Measurements from ENCODE around the gene PARVB. TPM values are rescaled to one million over a fixed set of nuclear protein-coding genes. Genes with fewer than 3 reads are reported as not detected.

PARVB gene
- total and polyA plus RNA-seq, 4 experiments from 2014 or later = 3.4 to 17.0 (median 9.8) TPM

DNA sequence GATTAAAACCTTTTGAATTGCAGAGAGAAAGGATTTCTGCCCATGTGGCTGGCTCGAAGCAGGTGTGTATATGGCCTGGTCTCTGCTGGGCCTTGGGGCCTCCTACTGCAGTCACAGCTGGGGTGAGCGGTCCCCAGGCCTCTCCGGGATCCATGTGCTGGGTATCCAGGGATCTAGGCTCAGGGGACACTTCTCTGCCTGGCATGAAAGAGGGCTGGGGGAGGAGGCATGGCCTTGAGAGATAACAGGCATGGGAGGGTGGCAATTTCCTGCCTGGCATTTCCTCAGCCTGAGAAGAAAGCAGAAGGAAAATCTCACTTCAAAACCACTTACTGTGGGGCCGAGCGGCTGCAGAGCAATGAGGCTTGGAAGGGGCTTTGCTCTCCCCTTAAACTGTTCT, 136.3 kb downstream of the PARVB start:
- no peak overlapping the region for H3K4me3 Mint-ChIP-seq
- Histone ChIP-seq H3K4me1 (ENCODE audit: insufficient read depth, low read length) (no peaks in the 10 kb centered on the region), H3K36me3 (ENCODE audit: insufficient read depth, low read length) (no peaks in the 10 kb centered on the region), H3K4me3 (ENCODE audit: low read length in 2 of 2) (no peak overlapping the region), H3K27ac (ENCODE audit: low read depth, low read length) (no peak overlapping the region), H3K27me3 (ENCODE audit: insufficient read depth, low read length) (no peaks in the 10 kb centered on the region), H3K9me3 (ENCODE audit: control insufficient read depth in 1 of 2, low read length in 2 of 2) (no peaks in the 10 kb centered on the region)
- no peak overlapping the region for H3K27ac Mint-ChIP-seq
- ChIA-PET CTCF (ENCODE audit: partially characterized antibody) (no interaction called here), POLR2A (ENCODE audit: partially characterized antibody) (no interaction called here)
- DNase-seq = no peak
- intact Hi-C loops (cut with micrococcal nuclease) = no loop called here
- no peaks in the 10 kb centered on the region for H3K9me3 Mint-ChIP-seq
- peaks cover 0 to 10% of the 10 kb centered on the region in 2 donors for H3K36me3 Mint-ChIP-seq
- H3K27me3 Mint-ChIP-seq = no peaks in the 10 kb centered on the region
- H3K4me1 Mint-ChIP-seq = no peaks in the 10 kb centered on the region

DNA sequence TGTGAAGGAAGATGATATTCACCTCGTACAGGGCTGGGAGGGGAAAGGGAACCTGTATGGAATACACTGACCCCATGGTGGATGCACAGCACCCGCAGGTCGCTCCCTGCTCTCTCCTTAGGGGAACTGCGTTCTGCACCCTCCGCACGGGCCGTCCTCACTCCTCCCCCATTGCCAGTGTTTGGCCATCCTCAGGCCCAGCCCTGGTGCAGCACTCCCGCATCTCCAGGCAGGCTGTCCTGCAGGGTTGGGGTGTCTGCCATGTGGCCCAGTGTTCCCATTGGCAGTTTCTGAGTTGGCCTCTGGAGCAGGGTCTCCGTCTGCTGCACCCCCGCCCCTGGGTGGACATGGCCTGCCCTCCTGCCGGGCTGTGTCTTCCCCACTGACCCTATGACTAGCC, 137.6 kb downstream of the PARVB start:
- DNase-seq = no peak
- H3K27me3 Mint-ChIP-seq = no peaks in the 10 kb centered on the region
- no peak overlapping the region for H3K4me3 ChIP-seq (ENCODE audit: low read length in 2 of 2)
- H3K9me3 Mint-ChIP-seq = no peaks in the 10 kb centered on the region
- H3K4me3 Mint-ChIP-seq = no peak overlapping the region
- ChIA-PET CTCF (ENCODE audit: partially characterized antibody) (no interaction called here), POLR2A (ENCODE audit: partially characterized antibody) (no interaction called here)
- no peaks in the 10 kb centered on the region for H3K9me3 ChIP-seq (ENCODE audit: control insufficient read depth in 1 of 2, low read length in 2 of 2)
- no peak overlapping the region for H3K27ac ChIP-seq (ENCODE audit: low read depth, low read length)
- H3K4me1 ChIP-seq (ENCODE audit: insufficient read depth, low read length) = no peaks in the 10 kb centered on the region
- H3K36me3 Mint-ChIP-seq = peaks cover 0 to 10% of the 10 kb centered on the region in 2 donors
- intact Hi-C loops (cut with micrococcal nuclease) = no loop called here
- no peak overlapping the region for H3K27ac Mint-ChIP-seq
- H3K36me3 ChIP-seq (ENCODE audit: insufficient read depth, low read length) = no peaks in the 10 kb centered on the region
- H3K27me3 ChIP-seq (ENCODE audit: insufficient read depth, low read length) = no peaks in the 10 kb centered on the region
- H3K4me1 Mint-ChIP-seq = no peaks in the 10 kb centered on the region

DNA sequence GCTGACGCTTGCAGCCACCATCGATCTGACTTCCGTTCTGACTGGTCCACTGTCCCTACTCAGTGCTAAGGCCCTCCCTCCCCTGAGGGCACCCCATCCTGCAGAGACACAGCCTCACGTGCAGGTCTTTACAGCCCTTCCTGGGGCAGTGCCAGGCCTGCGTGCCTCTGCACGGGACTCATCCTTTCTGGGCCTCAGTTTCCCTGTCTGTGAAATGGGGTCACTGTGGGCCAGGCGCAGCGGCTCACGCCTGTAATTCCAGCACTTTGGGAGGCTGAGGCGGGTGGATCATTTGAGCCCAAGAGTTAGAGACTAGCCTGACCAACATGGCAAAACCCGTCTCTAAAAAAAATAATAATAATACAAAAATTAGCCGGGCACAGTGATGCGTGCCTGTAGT, 138.9 kb downstream of the PARVB start:
- Histone ChIP-seq H3K4me3 (ENCODE audit: low read length in 2 of 2) (no peak overlapping the region), H3K27ac (ENCODE audit: low read depth, low read length) (no peak overlapping the region), H3K9me3 (ENCODE audit: control insufficient read depth in 1 of 2, low read length in 2 of 2) (no peaks in the 10 kb centered on the region), H3K4me1 (ENCODE audit: insufficient read depth, low read length) (no peaks in the 10 kb centered on the region), H3K27me3 (ENCODE audit: insufficient read depth, low read length) (no peaks in the 10 kb centered on the region), H3K36me3 (ENCODE audit: insufficient read depth, low read length) (no peaks in the 10 kb centered on the region)
- Mint-ChIP-seq H3K4me1 (no peaks in the 10 kb centered on the region), H3K9me3 (no peaks in the 10 kb centered on the region), H3K27ac (no peak overlapping the region), H3K4me3 (no peak overlapping the region), H3K36me3 (peaks cover 0 to 8% of the 10 kb centered on the region in 2 donors), H3K27me3 (no peaks in the 10 kb centered on the region)
- DNase-seq = no peak
- intact Hi-C loops (cut with micrococcal nuclease) = no loop called here
- ChIA-PET POLR2A (ENCODE audit: partially characterized antibody) (no interaction called here), CTCF (ENCODE audit: partially characterized antibody) (no interaction called here)

DNA sequence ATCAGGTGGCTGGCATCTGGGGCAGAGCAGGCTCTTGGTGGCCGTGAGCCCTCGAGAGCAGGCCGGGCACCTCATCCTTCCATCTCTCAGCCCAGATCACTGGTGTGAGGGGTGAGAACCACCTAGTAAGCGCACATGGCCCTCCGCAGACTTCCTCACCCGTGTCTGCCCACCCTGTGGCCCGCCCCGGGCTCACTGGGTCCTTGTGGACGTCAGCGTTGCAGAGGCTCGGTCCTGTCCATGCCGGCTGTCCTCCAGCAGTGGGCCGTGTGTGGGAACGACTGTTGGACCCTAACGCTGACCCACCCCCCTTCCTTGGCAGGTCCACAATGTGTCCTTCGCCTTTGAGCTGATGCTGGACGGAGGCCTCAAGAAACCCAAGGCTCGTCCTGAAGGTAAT, 139.4 kb downstream of the PARVB start:
- ChIA-PET POLR2A (ENCODE audit: partially characterized antibody) (no interaction called here), CTCF (ENCODE audit: partially characterized antibody) (no interaction called here)
- no peak overlapping the region for H3K4me3 Mint-ChIP-seq
- Histone ChIP-seq H3K4me1 (ENCODE audit: insufficient read depth, low read length) (no peaks in the 10 kb centered on the region), H3K36me3 (ENCODE audit: insufficient read depth, low read length) (no peaks in the 10 kb centered on the region), H3K27me3 (ENCODE audit: insufficient read depth, low read length) (no peaks in the 10 kb centered on the region), H3K9me3 (ENCODE audit: control insufficient read depth in 1 of 2, low read length in 2 of 2) (no peaks in the 10 kb centered on the region), H3K27ac (ENCODE audit: low read depth, low read length) (no peak overlapping the region), H3K4me3 (ENCODE audit: low read length in 2 of 2) (no peak overlapping the region)
- H3K27me3 Mint-ChIP-seq = no peaks in the 10 kb centered on the region
- no peaks in the 10 kb centered on the region for H3K4me1 Mint-ChIP-seq
- DNase-seq = no peak
- no peaks in the 10 kb centered on the region for H3K9me3 Mint-ChIP-seq
- intact Hi-C loops (cut with micrococcal nuclease) = no loop called here
- H3K27ac Mint-ChIP-seq = no peak overlapping the region
- H3K36me3 Mint-ChIP-seq = peaks cover 0 to 4% of the 10 kb centered on the region in 2 donors

DNA sequence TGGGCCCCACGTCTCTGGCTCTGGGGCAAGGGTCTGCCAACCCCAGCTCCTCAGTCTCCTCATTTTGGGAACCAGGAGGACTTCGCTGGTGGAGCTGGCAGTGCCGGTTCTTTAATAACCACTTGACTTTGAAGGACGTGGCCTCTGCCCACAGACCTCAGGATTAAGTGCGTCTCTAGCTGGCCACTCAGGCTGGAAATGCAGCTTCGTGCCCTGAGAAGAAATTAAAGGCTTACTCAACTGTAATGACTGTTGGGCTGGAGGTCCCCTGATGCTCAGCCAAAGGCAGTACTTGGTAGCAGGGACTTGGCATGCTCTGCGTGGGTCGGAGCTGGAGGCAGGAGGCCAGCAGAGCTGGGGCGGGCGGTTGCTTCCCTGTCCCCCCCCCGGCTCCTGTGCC, 139.9 kb downstream of the PARVB start:
- H3K27ac Mint-ChIP-seq = no peak overlapping the region
- Histone ChIP-seq H3K4me1 (ENCODE audit: insufficient read depth, low read length) (no peaks in the 10 kb centered on the region), H3K36me3 (ENCODE audit: insufficient read depth, low read length) (no peaks in the 10 kb centered on the region), H3K27ac (ENCODE audit: low read depth, low read length) (no peak overlapping the region), H3K4me3 (ENCODE audit: low read length in 2 of 2) (no peak overlapping the region), H3K27me3 (ENCODE audit: insufficient read depth, low read length) (no peaks in the 10 kb centered on the region), H3K9me3 (ENCODE audit: control insufficient read depth in 1 of 2, low read length in 2 of 2) (no peaks in the 10 kb centered on the region)
- no peaks in the 10 kb centered on the region for H3K4me1 Mint-ChIP-seq
- H3K4me3 Mint-ChIP-seq = no peak overlapping the region
- POLR2A ChIA-PET (ENCODE audit: partially characterized antibody) = no interaction called here
- intact Hi-C loops (cut with micrococcal nuclease) = no loop called here
- CTCF ChIA-PET (ENCODE audit: partially characterized antibody) = no interaction called here
- no peak for DNase-seq
- H3K36me3 Mint-ChIP-seq = peaks cover 0 to 1% of the 10 kb centered on the region in 2 donors
- H3K27me3 Mint-ChIP-seq = no peaks in the 10 kb centered on the region
- no peaks in the 10 kb centered on the region for H3K9me3 Mint-ChIP-seq

DNA sequence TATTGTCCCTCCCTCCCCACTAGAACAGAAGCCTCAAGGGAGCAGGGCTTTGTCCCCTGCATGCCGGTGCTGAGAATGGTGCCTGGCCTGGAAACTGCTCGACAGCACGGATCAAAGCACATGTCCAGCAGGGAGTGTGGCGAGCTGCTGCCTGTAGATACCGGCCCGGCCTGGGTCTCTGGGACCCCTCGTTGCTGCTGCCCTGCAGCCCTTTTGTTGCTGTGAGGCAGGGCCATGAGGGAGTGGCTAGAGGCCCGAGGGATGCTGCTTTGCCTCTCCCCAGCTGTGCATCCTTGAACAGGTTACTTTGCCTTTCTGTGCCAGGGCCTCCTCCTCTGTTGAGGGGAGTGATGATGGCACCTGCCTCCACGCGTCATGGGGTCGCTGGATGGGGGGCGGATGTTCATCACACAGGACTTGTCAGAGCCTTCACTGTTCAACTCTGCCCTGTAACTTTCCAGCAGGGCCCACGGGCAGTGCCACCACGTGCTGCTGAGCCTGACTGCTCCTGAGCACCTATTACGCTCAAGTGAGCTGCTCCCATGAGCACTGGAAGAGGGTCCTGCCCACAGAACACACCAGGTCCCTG, 141.3 kb downstream of the PARVB start:
- Histone ChIP-seq H3K27me3 (ENCODE audit: insufficient read depth, low read length) (no peaks in the 10 kb centered on the region), H3K27ac (ENCODE audit: low read depth, low read length) (no peak overlapping the region), H3K9me3 (ENCODE audit: control insufficient read depth in 1 of 2, low read length in 2 of 2) (no peaks in the 10 kb centered on the region), H3K4me3 (ENCODE audit: low read length in 2 of 2) (no peak overlapping the region), H3K4me1 (ENCODE audit: insufficient read depth, low read length) (no peaks in the 10 kb centered on the region), H3K36me3 (ENCODE audit: insufficient read depth, low read length) (no peaks in the 10 kb centered on the region)
- Mint-ChIP-seq H3K9me3 (no peaks in the 10 kb centered on the region), H3K27me3 (no peaks in the 10 kb centered on the region), H3K36me3 (peaks cover 0 to 1% of the 10 kb centered on the region in 2 donors), H3K27ac (no peak overlapping the region), H3K4me1 (no peaks in the 10 kb centered on the region), H3K4me3 (no peak overlapping the region)
- DNase-seq = no peak
- CTCF ChIA-PET (ENCODE audit: partially characterized antibody) = no interaction called here
- POLR2A ChIA-PET (ENCODE audit: partially characterized antibody) = no interaction called here
- intact Hi-C loops (cut with micrococcal nuclease) = no loop called here

DNA sequence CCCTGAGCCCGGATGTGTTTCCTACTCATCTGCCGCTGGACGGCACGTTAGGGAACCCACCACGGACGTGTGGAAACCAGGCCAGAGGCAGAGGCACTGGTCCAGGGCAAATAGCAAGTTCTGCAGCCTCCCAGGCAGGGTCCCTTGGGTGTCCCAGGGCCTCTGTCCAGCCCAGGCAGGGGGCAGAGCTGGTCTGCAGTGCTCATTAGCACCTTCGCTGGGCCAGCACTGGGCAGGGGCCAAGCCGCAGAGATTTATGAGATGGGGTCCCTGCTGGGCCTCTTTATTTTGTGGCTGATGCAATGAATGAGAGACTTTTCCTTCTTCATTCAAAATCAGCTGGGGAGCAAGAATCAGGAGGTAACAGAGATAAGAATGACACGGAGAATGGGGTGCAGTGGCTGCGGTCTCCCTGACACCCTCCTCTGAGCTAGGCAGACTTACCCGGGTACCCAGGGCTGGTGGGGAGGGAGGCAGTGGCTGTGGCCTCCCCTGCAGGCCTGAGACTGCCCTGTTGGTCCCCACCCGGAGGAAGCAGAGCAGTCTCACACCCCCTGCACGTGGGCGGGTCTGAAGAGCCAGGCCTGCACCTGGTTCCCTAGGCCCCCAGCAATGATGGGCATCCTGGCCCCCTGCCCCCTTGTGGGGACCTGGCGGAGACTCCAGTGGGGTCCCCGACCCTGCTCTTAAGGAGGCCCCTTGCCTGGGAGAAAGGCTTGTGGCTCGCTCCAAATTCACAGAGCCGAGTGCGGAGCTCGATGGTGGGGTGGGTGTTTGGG, 142.6 kb downstream of the PARVB start:
- Histone ChIP-seq H3K9me3 (ENCODE audit: control insufficient read depth in 1 of 2, low read length in 2 of 2) (no peaks in the 10 kb centered on the region), H3K4me1 (ENCODE audit: insufficient read depth, low read length) (no peaks in the 10 kb centered on the region), H3K36me3 (ENCODE audit: insufficient read depth, low read length) (no peaks in the 10 kb centered on the region), H3K27me3 (ENCODE audit: insufficient read depth, low read length) (no peaks in the 10 kb centered on the region), H3K4me3 (ENCODE audit: low read length in 2 of 2) (no peak overlapping the region), H3K27ac (ENCODE audit: low read depth, low read length) (no peak overlapping the region)
- POLR2A ChIA-PET (ENCODE audit: partially characterized antibody) = no interaction called here
- Mint-ChIP-seq H3K36me3 (no peaks in the 10 kb centered on the region), H3K27ac (no peak overlapping the region), H3K27me3 (no peaks in the 10 kb centered on the region), H3K4me1 (no peaks in the 10 kb centered on the region), H3K4me3 (no peak overlapping the region), H3K9me3 (no peaks in the 10 kb centered on the region)
- intact Hi-C loops (cut with micrococcal nuclease) = no loop called here
- CTCF ChIA-PET (ENCODE audit: partially characterized antibody) = no interaction called here
- DNase-seq = no peak

All from CD4-positive, alpha-beta memory T cell (primary cell).